Fibroblast of villous mesenchyme (primary cell): ENCODE measurements around the gene POMP. TPM values are rescaled to one million over a fixed set of nuclear protein-coding genes. Genes with fewer than 3 reads are reported as not detected.

ENCODE experiments used
- DNase-seq: peaks from one replicate; pipeline ENCODE4 v3.0.0-alpha.2; 2010; ENCODE audit warnings: low read depth
- H3K4me3 ChIP-seq: 2 replicates; pipeline ENCODE4 v1.5.1; 2011; ENCODE audit warnings: low read depth, mild to moderate bottlenecking, low read length
- total RNA-seq: library from RNA; depleted of rRNA; stranded (reverse); fragments of >200 nt; gene quantifications from 2 replicates; pipeline ENCODE4 v1.2.3, GENCODE V29; 2012
- TF ChIP-seq, protein P1 (sequence below): IDR thresholded peaks from 2 replicates; pipeline ENCODE4 v1.5.1; 2012; ENCODE audit warnings: low read depth, mild to moderate bottlenecking, low read length; ENCODE audit not compliant: insufficient read depth

Gene POMP
- total RNA-seq, 1 donor: 108 TPM

- DNase-seq: peak; percentile 96
- TF ChIP-seq, protein P1, sequence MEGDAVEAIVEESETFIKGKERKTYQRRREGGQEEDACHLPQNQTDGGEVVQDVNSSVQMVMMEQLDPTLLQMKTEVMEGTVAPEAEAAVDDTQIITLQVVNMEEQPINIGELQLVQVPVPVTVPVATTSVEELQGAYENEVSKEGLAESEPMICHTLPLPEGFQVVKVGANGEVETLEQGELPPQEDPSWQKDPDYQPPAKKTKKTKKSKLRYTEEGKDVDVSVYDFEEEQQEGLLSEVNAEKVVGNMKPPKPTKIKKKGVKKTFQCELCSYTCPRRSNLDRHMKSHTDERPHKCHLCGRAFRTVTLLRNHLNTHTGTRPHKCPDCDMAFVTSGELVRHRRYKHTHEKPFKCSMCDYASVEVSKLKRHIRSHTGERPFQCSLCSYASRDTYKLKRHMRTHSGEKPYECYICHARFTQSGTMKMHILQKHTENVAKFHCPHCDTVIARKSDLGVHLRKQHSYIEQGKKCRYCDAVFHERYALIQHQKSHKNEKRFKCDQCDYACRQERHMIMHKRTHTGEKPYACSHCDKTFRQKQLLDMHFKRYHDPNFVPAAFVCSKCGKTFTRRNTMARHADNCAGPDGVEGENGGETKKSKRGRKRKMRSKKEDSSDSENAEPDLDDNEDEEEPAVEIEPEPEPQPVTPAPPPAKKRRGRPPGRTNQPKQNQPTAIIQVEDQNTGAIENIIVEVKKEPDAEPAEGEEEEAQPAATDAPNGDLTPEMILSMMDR: no peak
- H3K4me3 ChIP-seq: no peak overlapping the region
Observed at GRCh38 chr13:28707629-28708427, 48.9 kb downstream of the POMP start.

DNA sequence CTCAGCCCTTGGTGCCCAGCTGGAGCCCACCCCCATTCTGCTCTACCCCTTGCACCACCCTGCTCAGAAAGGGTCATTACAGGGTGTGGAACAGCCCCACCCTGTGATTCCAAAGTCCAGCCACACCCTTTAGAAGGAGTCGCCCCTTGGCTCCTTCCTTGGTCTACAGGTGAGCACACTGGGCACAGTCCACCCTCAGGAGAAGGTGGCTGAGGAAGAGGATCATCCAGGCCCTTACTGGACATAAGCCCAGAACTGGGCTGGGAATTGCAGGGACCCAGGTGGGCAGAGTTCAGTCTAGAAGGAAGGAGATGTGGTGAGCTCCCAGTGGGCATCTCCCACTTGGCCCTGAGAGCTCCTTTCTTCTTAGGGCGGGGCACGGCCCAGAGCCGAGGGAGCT is 51.2 kb downstream of the POMP start:
- TF ChIP-seq, protein P1: no peak
- no peak for DNase-seq
- H3K4me3 ChIP-seq: no peak overlapping the region

GRCh38 chr13:28714651-28715050 is 55.7 kb downstream of the POMP start:
- no peak for DNase-seq
- no peak overlapping the region for H3K4me3 ChIP-seq
- TF ChIP-seq, protein P1: no peak

DNA sequence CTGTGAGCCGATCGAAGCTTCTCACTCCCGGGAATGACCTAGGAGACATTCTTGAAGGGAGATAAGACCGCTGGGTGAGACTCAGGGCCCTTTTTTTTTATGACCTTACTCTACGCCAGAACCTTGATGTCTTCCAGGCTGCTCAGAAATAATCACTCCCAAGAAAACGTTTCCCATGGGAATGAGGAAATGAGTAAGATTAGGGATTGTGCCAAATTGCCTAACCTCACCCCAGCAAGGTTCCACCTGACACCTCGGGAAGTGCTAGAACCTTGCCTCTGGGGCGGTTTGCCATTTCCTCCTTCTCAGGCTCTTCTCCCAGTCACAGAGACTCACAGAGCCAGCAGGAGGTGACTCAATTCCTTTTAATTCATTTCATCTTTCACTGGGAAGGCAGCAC is 57.6 kb downstream of the POMP start:
- H3K4me3 ChIP-seq: peak overlapping the region; percentile 17
- TF ChIP-seq, protein P1: no peak
- peak; percentile 99 for DNase-seq

DNA sequence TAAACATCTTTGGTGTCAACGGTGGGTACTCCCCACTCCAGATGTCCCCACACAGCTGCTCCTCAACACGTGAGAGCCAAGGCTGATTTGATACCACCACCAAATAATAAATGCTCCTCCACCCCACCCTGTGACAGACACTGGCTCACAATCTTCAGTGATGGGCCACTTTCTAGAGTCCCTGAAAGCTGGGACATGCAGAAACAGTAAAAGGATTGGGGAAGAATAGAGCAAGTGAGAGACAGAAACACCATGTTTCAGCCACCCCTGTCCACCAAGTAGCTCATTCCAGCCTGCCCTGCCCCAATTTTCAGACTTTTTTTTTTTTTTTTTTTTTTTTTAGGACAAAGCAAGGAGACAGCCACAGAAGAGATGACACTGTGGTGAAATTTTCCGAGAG is 58.2 kb downstream of the POMP start:
- TF ChIP-seq, protein P1: no peak
- peak overlapping the region; percentile 83 for H3K4me3 ChIP-seq
- peak; percentile 32 for DNase-seq

GRCh38 chr13:28718196-28718542 is 59.2 kb downstream of the POMP start:
- TF ChIP-seq, protein P1: no peak
- H3K4me3 ChIP-seq: peak overlapping the region; percentile 83
- DNase-seq: peak; percentile 78
